SK-N-MC (cell line): Measurements from ENCODE around the gene AUTS2.

Experiments
- EZH2 ChIP-seq: fragments of 200-600 bp; sonication (generic); IDR thresholded peaks from one replicate; pipeline ENCODE4 v1.6.1; 2017; ENCODE audit warnings: antibody characterized with exemption
- FOXP2 ChIP-seq: optimal IDR thresholded peaks from 2 replicates; pipeline ENCODE3; 2011; ENCODE audit warnings: mild to moderate bottlenecking, moderate library complexity; ENCODE audit not compliant: insufficient read depth; ENCODE audit errors: extremely low read length, control extremely low read depth
- POLR2AphosphoS5 ChIP-seq: IDR thresholded peaks from 2 replicates; pipeline ENCODE4 v1.6.1; 2012; ENCODE audit warnings: mild to moderate bottlenecking, low read depth, low read length, borderline replicate concordance

DNA sequence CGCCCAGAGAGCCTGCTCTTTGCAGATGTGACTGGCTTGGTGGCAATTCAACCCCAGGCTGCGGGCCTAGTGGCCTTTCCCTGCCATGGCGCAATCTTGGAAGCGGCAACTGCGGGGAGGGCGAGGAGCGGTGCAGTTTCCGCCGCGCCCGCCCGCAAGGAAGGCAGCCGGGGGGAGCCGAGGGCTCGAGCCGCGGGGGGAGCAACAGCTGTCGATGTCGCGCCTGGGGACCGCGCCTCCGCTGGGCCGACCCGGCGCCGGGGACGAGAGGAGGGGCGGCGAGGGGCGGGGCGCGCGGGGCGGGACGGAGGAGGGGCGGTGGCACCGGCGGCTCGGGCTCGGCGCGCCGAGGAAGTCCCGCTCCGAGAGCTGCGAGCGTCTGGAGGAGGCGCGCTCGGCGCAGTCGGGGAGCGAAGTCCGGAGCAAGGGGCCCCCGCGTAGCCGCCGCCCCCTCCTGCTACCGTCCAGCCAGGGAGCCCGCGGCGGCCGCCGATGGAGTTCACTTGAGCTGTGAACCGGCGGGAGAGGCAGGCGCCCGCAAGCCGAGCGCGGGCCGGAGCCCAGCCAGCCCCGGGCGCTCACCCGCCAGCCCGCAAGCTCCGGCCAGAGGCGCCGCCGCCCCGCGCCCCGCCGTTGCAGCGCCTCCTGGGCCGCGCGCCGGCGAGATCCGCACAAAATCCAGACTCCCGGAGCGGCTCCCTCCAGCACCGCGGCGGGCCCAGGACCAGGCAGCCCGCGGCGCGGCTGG, 1095.6 kb downstream of the AUTS2 start:
- TF ChIP-seq EZH2 (no peak), FOXP2 (peak; percentile 66), POLR2AphosphoS5 (peak; percentile 57; the same call in 1 of the 2 replicates)
